Measurements from ENCODE around the gene SLC34A1.
"Not testable (repeated sequence)": the region's sequence is repeated elsewhere in the genome, so short reads cannot be mapped to it uniquely, and the experiment has no call there.

The SLC34A1 gene

GRCh38 chr5:177359860-177360259 lies 24.4 kb upstream of the SLC34A1 start:
- Histone ChIP-seq H3K36me3 (ENCODE audit: control insufficient read depth in 2 of 2, insufficient read depth in 1 of 2, low read length in 2 of 2) (no peaks in the 10 kb centered on the region), H3K9me3 (ENCODE audit: control insufficient read depth, insufficient read depth, low read depth, low read length) (no peaks in the 10 kb centered on the region), H3K27ac (ENCODE audit: extremely low read depth, low read depth, low read length) (no peak overlapping the region), H3K4me3 (ENCODE audit: low read depth, low read length) (no peak overlapping the region), H3K4me1 (ENCODE audit: control insufficient read depth, insufficient read depth, low read length) (0 out of 2 replicates have a peak, but pooled peaks cover 2% of the 10 kb centered on the region)
- ChIA-PET POLR2A (interaction anchor here (0.6 to 1.3 kb wide), 2 partner anchors 8 to 19 kb away, joined by 3 to 11 read pairs; partner anchors contain the start of gene LMAN2), CTCF (no interaction called here)
- TF ChIP-seq GLI4 (tag by site-specific recombination; IDR thresholded peaks at IDR 0.05) (no peak), ZNF37A (tag by site-specific recombination; IDR thresholded peaks at IDR 0.05) (no peak), ZNF660 (tag by site-specific recombination; IDR thresholded peaks at IDR 0.05) (no peak), ZNF555 (tag by site-specific recombination; conservative IDR thresholded peaks at IDR 0.05) (no peak), ZNF521 (tag by site-specific recombination; IDR thresholded peaks at IDR 0.05) (no peak), ZSCAN23 (tag by site-specific recombination; IDR thresholded peaks at IDR 0.05) (no peak), ZIC2 (tag by site-specific recombination; IDR thresholded peaks at IDR 0.05) (no peak), ZNF24 (tag by site-specific recombination; IDR thresholded peaks at IDR 0.05) (no peak), SP7 (tag by site-specific recombination; IDR thresholded peaks at IDR 0.05) (no peak), ZNF292 (tag by site-specific recombination; IDR thresholded peaks at IDR 0.05; ENCODE audit: borderline replicate concordance, low read depth) (no peak), ZNF529 (tag by site-specific recombination; IDR thresholded peaks at IDR 0.05; ENCODE audit: insufficient replicate concordance) (no peak), ZNF624 (tag by site-specific recombination; IDR thresholded peaks at IDR 0.05) (no peak), ZNF23 (tag by site-specific recombination; IDR thresholded peaks at IDR 0.05; ENCODE audit: borderline replicate concordance) (no peak)
- TF ChIP-seq, protein P1, sequence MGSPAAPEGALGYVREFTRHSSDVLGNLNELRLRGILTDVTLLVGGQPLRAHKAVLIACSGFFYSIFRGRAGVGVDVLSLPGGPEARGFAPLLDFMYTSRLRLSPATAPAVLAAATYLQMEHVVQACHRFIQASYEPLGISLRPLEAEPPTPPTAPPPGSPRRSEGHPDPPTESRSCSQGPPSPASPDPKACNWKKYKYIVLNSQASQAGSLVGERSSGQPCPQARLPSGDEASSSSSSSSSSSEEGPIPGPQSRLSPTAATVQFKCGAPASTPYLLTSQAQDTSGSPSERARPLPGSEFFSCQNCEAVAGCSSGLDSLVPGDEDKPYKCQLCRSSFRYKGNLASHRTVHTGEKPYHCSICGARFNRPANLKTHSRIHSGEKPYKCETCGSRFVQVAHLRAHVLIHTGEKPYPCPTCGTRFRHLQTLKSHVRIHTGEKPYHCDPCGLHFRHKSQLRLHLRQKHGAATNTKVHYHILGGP (tag by site-specific recombination; IDR thresholded peaks at IDR 0.05), result no peak
- TF ChIP-seq, protein P2, sequence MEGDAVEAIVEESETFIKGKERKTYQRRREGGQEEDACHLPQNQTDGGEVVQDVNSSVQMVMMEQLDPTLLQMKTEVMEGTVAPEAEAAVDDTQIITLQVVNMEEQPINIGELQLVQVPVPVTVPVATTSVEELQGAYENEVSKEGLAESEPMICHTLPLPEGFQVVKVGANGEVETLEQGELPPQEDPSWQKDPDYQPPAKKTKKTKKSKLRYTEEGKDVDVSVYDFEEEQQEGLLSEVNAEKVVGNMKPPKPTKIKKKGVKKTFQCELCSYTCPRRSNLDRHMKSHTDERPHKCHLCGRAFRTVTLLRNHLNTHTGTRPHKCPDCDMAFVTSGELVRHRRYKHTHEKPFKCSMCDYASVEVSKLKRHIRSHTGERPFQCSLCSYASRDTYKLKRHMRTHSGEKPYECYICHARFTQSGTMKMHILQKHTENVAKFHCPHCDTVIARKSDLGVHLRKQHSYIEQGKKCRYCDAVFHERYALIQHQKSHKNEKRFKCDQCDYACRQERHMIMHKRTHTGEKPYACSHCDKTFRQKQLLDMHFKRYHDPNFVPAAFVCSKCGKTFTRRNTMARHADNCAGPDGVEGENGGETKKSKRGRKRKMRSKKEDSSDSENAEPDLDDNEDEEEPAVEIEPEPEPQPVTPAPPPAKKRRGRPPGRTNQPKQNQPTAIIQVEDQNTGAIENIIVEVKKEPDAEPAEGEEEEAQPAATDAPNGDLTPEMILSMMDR (tag by site-specific recombination; IDR thresholded peaks at IDR 0.05), result no peak

DNA sequence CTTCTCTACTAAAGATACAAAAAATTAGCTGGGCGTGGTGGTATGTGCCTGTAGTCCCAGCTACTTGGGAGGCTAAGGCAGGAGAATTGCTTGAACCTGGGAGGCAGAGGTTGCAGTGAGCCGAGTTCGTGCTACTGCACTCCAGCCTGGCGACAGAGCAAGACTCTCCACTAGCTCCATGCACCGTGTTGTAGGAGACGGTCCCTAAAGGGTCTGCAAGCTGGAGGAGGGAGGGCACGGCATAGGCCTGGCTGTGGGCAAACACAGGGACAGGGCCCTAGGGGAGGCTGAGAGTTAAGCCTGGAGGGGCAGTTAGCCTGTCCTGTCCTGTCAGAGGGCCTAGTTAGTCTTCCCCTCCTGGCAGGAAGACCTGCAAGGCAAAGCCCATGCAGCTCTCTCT lies 23.5 kb upstream of the SLC34A1 start:
- not testable (repeated sequence) for H3K4me3 ChIP-seq (ENCODE audit: low read depth, low read length); H3K27ac ChIP-seq (ENCODE audit: extremely low read depth, low read depth, low read length); H3K36me3 ChIP-seq (ENCODE audit: control insufficient read depth in 2 of 2, insufficient read depth in 1 of 2, low read length in 2 of 2); H3K9me3 ChIP-seq (ENCODE audit: control insufficient read depth, insufficient read depth, low read depth, low read length); H3K4me1 ChIP-seq (ENCODE audit: control insufficient read depth, insufficient read depth, low read length)
- peak; percentile 62 for TF ChIP-seq ZBTB48 (tag by site-specific recombination; IDR thresholded peaks at IDR 0.05)
- CTCF ChIA-PET, result interaction anchor here (0.6 to 1.0 kb wide), 2 partner anchors 10 to 68 kb away, joined by 5 read pairs; no protein-coding TSS in a partner anchor
- POLR2A ChIA-PET, result interaction anchor here (1.0 to 1.8 kb wide), 4 partner anchors 9 to 66 kb away, joined by 3 to 11 read pairs (median 4); partner anchors contain the start of genes GRK6 and LMAN2

- Histone ChIP-seq H3K36me3 (ENCODE audit: control insufficient read depth in 2 of 2, insufficient read depth in 1 of 2, low read length in 2 of 2) (no peaks in the 10 kb centered on the region), H3K4me1 (ENCODE audit: control insufficient read depth, insufficient read depth, low read length) (0 out of 2 replicates have a peak, but pooled peaks cover 2% of the 10 kb centered on the region), H3K27ac (ENCODE audit: extremely low read depth, low read depth, low read length) (no peak overlapping the region), H3K4me3 (ENCODE audit: low read depth, low read length) (no peak overlapping the region), H3K9me3 (ENCODE audit: control insufficient read depth, insufficient read depth, low read depth, low read length) (no peaks in the 10 kb centered on the region)
- ChIA-PET CTCF (interaction anchor here (1.0 to 1.8 kb wide), 3 partner anchors 9 to 15 kb away, joined by 3 to 6 read pairs (median 5); no protein-coding TSS in a partner anchor), POLR2A (interaction anchor here (1.0 to 1.8 kb wide), 3 partner anchors 9 to 65 kb away, joined by 3 to 5 read pairs (median 3); partner anchors contain the start of gene GRK6)
- TF ChIP-seq SCRT2 (tag by site-specific recombination; IDR thresholded peaks at IDR 0.05) (no peak), ZNF654 (tag by site-specific recombination; IDR thresholded peaks at IDR 0.05; ENCODE audit: low read depth) (no peak), ZNF837 (tag by site-specific recombination; IDR thresholded peaks at IDR 0.05) (no peak), ZNF596 (tag by site-specific recombination; IDR thresholded peaks at IDR 0.05) (no peak), ZNF561 (tag by site-specific recombination; IDR thresholded peaks at IDR 0.05; ENCODE audit: borderline replicate concordance) (no peak), BCL11A (tag by site-specific recombination; IDR thresholded peaks at IDR 0.05; ENCODE audit: low read depth) (no peak)
- TF ChIP-seq, protein P3, sequence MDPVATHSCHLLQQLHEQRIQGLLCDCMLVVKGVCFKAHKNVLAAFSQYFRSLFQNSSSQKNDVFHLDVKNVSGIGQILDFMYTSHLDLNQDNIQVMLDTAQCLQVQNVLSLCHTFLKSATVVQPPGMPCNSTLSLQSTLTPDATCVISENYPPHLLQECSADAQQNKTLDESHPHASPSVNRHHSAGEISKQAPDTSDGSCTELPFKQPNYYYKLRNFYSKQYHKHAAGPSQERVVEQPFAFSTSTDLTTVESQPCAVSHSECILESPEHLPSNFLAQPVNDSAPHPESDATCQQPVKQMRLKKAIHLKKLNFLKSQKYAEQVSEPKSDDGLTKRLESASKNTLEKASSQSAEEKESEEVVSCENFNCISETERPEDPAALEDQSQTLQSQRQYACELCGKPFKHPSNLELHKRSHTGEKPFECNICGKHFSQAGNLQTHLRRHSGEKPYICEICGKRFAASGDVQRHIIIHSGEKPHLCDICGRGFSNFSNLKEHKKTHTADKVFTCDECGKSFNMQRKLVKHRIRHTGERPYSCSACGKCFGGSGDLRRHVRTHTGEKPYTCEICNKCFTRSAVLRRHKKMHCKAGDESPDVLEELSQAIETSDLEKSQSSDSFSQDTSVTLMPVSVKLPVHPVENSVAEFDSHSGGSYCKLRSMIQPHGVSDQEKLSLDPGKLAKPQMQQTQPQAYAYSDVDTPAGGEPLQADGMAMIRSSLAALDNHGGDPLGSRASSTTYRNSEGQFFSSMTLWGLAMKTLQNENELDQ (tag by site-specific recombination; IDR thresholded peaks at IDR 0.05; ENCODE audit: low read depth), result no peak
- TF ChIP-seq, protein P4, sequence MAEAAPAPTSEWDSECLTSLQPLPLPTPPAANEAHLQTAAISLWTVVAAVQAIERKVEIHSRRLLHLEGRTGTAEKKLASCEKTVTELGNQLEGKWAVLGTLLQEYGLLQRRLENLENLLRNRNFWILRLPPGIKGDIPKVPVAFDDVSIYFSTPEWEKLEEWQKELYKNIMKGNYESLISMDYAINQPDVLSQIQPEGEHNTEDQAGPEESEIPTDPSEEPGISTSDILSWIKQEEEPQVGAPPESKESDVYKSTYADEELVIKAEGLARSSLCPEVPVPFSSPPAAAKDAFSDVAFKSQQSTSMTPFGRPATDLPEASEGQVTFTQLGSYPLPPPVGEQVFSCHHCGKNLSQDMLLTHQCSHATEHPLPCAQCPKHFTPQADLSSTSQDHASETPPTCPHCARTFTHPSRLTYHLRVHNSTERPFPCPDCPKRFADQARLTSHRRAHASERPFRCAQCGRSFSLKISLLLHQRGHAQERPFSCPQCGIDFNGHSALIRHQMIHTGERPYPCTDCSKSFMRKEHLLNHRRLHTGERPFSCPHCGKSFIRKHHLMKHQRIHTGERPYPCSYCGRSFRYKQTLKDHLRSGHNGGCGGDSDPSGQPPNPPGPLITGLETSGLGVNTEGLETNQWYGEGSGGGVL (tag by site-specific recombination; IDR thresholded peaks at IDR 0.05), result no peak
These were observed 22.6 kb upstream of the SLC34A1 start for GRCh38 chr5:177361418-177362291.

Measured in HEK293 (cell line).